ENCODE measurements around the gene SPACDR. TPM values are rescaled to one million over a fixed set of nuclear protein-coding genes. Genes with fewer than 3 reads are reported as not detected.

Gene SPACDR
- total and polyA plus RNA-seq, 2 donors (not counting 1 experiment from before 2014, with no cell fraction given): 2.1 to 3.7 TPM

DNA sequence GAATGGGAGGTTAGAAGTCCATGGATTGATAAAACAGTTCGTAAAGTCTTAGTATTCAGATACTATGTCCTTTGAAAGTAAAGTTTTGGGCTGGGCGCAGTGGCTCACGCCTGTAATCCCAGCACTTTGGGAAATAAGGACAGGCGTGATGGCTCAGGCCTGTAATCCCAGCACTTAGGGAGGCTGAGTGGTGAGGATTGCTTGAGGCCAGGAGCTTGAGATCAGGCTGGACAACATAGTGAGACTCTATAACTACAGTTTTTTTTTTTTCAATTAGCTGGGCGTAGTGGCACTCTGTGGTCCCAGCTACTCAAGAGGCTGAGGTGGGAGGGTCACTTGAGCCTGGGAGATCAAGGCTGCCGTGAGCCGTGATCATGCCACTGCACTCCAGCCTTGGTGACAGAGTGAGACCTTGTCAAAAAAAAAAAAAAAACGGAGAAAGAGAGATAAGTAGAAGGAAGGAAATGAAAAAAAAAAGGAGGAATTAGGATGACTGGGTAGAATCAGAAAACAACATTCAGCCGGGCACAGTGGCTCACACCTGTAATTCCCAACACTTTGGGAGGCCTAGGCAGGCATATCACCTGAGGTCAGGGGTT is 49.3 kb upstream of the SPACDR start:
- peaks cover 0 to 3% (median 0%) of the 10 kb centered on the region in 3 donors for H3K9me3 ChIP-seq (ENCODE audit: control extremely low read depth in 1 of 3, control insufficient read depth in 2 of 3, insufficient read depth in 1 of 3, low read length in 2 of 3)
- no peaks in the 10 kb centered on the region for H3K36me3 ChIP-seq (replicated peaks in 1 of 2; ENCODE audit: control extremely low read depth in 1 of 2, control insufficient read depth in 1 of 2, extremely low read depth in 1 of 2, insufficient read depth in 2 of 2, low read length in 1 of 2)
- no peak overlapping the region for H3K9ac ChIP-seq (ENCODE audit: low read length)
- H3K4me3 Mint-ChIP-seq: no peak overlapping the region
- no peak for DNase-seq
- no peaks in the 10 kb centered on the region for H3K9me3 Mint-ChIP-seq (ENCODE audit: insufficient read depth)
- H4K20me1 ChIP-seq (ENCODE audit: control insufficient read depth, insufficient read depth, low read length, poor library complexity, severe bottlenecking): no peaks in the 10 kb centered on the region
- 96% methylated on average over 4 of the region's 9 CpGs for WGBS (ENCODE audit: insufficient coverage)
- ATAC-seq (ENCODE audit: low read depth): no peak
- ChIA-PET CTCF (interaction anchor here (0.6 to 0.7 kb wide), 4 partner anchors 8 to 1529 kb away, joined by 3 to 4 read pairs (median 3); no protein-coding TSS in a partner anchor), POLR2A (interaction anchor here (0.6 kb wide), 2 partner anchors 26 to 171 kb away, joined by 3 to 6 read pairs; partner anchors contain the start of gene AGFG2)
- no peak overlapping the region for H3K4me2 ChIP-seq (replicated peaks; ENCODE audit: low read depth, low read length, poor library complexity, severe bottlenecking)
- peaks cover 7% of the 10 kb centered on the region for H3K4me1 Mint-ChIP-seq
- peaks cover 18% of the 10 kb centered on the region for H3K27me3 Mint-ChIP-seq
- peaks cover 0 to 6% (median 0%) of the 10 kb centered on the region in 4 experiments for H3K27me3 ChIP-seq (replicated peaks in 1 of 4; ENCODE audit: control extremely low read depth in 1 of 4, control insufficient read depth in 3 of 4, insufficient read depth in 4 of 4, low read length in 3 of 4)
- no peak overlapping the region for H3K27ac ChIP-seq (ENCODE audit: low read length in 2 of 2)
- peaks cover 4 to 14% of the 10 kb centered on the region in 2 donors for H3K4me1 ChIP-seq (ENCODE audit: control insufficient read depth in 2 of 2, insufficient read depth in 2 of 2, low read length in 2 of 2)
- H2AFZ ChIP-seq (ENCODE audit: insufficient read depth, low read depth, low read length, poor library complexity, severe bottlenecking): no peak overlapping the region
- intact Hi-C loops (cut with micrococcal nuclease): no loop called here
- H3K4me3 ChIP-seq (ENCODE audit: control extremely low read depth in 1 of 5, extremely low read depth in 1 of 5, insufficient read depth in 1 of 5, low read depth in 2 of 5, low read length in 4 of 5): no peak overlapping the region
- TF ChIP-seq EZH2 (IDR thresholded peaks at IDR 0.05; ENCODE audit: borderline replicate concordance, insufficient read depth, low read depth, low read length, poor library complexity, severe bottlenecking): no peak
- TF ChIP-seq, protein P1, sequence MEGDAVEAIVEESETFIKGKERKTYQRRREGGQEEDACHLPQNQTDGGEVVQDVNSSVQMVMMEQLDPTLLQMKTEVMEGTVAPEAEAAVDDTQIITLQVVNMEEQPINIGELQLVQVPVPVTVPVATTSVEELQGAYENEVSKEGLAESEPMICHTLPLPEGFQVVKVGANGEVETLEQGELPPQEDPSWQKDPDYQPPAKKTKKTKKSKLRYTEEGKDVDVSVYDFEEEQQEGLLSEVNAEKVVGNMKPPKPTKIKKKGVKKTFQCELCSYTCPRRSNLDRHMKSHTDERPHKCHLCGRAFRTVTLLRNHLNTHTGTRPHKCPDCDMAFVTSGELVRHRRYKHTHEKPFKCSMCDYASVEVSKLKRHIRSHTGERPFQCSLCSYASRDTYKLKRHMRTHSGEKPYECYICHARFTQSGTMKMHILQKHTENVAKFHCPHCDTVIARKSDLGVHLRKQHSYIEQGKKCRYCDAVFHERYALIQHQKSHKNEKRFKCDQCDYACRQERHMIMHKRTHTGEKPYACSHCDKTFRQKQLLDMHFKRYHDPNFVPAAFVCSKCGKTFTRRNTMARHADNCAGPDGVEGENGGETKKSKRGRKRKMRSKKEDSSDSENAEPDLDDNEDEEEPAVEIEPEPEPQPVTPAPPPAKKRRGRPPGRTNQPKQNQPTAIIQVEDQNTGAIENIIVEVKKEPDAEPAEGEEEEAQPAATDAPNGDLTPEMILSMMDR (IDR thresholded peaks at IDR 0.05): no peak
- no peak overlapping the region for H3K27ac Mint-ChIP-seq
- no peaks in the 10 kb centered on the region for H3K79me2 ChIP-seq (ENCODE audit: control insufficient read depth, insufficient read depth, low read length)
